HepG2 (cell line): Measurements from ENCODE around the gene ADD2. TPM values are rescaled to one million over a fixed set of nuclear protein-coding genes. Genes with fewer than 3 reads are reported as not detected.

Experiments used
- ATAC-seq: fragments of 200-7000 bp; cut with Tn5 transposase; 3 replicates; pipeline ENCODE4 v1.9.1; 2020; ENCODE audit warnings: mild to moderate bottlenecking, moderate library complexity
- BruUV-seq: library from RNA; stranded (reverse); fragments of 400-500 nt; replicated peaks from 2 replicates; lab custom pipeline; 2021; lab: Mats Ljungman, UMichigan
- CTCF ChIA-PET: fragments of 300-600 bp; formaldehyde crosslinking; extraction: SDS; loops from one replicate; lab custom pipeline; 2021; ENCODE audit warnings: low total read pairs, inconsistent platforms, low intra/inter-chr PET ratio; lab: Yijun Ruan, JAX
- POLR2A ChIA-PET: fragments of 350-600 bp; sonication (Branson Sonifier 250); formaldehyde crosslinking; loops from one replicate; lab custom pipeline; 2020; ENCODE audit warnings: antibody characterized with exemption, inconsistent platforms; lab: Yijun Ruan, JAX
- DNase-seq: peaks from one replicate; pipeline ENCODE4 v3.0.0-alpha.2; 2015; ENCODE audit warnings: low spot score
- FAIRE-seq: peaks from 3 replicates; lab custom pipeline; 2011; peaks lifted over from hg19 to GRCh38; lab: Jason Lieb, UNC
- H2AFZ ChIP-seq: one replicate; pipeline ENCODE4 v1.6.1; 2011; ENCODE audit warnings: low read length, inconsistent platforms
- H3K27ac ChIP-seq: fragments of 300-600 bp; 3 replicates; pipeline ENCODE4 v1.8.0; 2011; ENCODE audit warnings: mixed run types, mild to moderate bottlenecking, mixed read lengths, low read length, inconsistent platforms; ENCODE audit not compliant: insufficient read depth; ENCODE audit errors: extremely low read length
- H3K27me3 ChIP-seq, 2 experiments: fragments of 200-600 bp in 1 of 2; 2 replicates in 1 of 2; 3 replicates in 1 of 2; pipeline versions ENCODE4 v1.6.0 to v1.8.0; 2011; ENCODE audit warnings: low read length in 2 of 2, mild to moderate bottlenecking in 2 of 2, moderate library complexity in 2 of 2, inconsistent platforms in 1 of 2; ENCODE audit not compliant: insufficient read depth in 2 of 2, control insufficient read depth in 1 of 2
- H3K36me3 ChIP-seq, 2 experiments: fragments of 200-600 bp in 1 of 2; replicated peaks in 1 of 2; 2 replicates in 1 of 2; 3 replicates in 1 of 2; pipeline versions ENCODE4 v1.5.1 to v1.8.0; 2011; ENCODE audit warnings: low read length in 2 of 2, inconsistent platforms in 1 of 2; ENCODE audit not compliant: insufficient read depth in 2 of 2, control insufficient read depth in 1 of 2
- H3K4me1 ChIP-seq: 2 replicates; pipeline ENCODE4 v1.5.1; 2012; ENCODE audit warnings: low read length, inconsistent platforms; ENCODE audit not compliant: insufficient read depth
- H3K4me2 ChIP-seq: 2 replicates; pipeline ENCODE4 v1.6.0; 2011; ENCODE audit warnings: low read depth, low read length, inconsistent platforms
- H3K4me3 ChIP-seq, 3 experiments: fragments of 200-600 bp in 1 of 3; sonication (generic), shearing (Covaris generic) in 1 of 3; replicated peaks in 1 of 3; 2 replicates each; pipeline ENCODE4 v1.5.1; 2011 to 2016; ENCODE audit warnings: low read length in 3 of 3, inconsistent platforms in 2 of 3, low read depth in 2 of 3, mild to moderate bottlenecking in 2 of 3, control low read depth in 1 of 3, mixed read lengths in 1 of 3; ENCODE audit not compliant: insufficient read depth in 1 of 3
- H3K79me2 ChIP-seq: one replicate; pipeline ENCODE4 v1.6.1; 2011; ENCODE audit warnings: low read length, inconsistent platforms; ENCODE audit not compliant: insufficient read depth
- H3K9ac ChIP-seq: 2 replicates; pipeline ENCODE4 v1.6.0; 2011; ENCODE audit warnings: mild to moderate bottlenecking, low read depth, low read length, inconsistent platforms; ENCODE audit not compliant: insufficient read depth
- H3K9me3 ChIP-seq: 2 replicates; pipeline ENCODE4 v1.5.1; 2012; ENCODE audit warnings: mild to moderate bottlenecking, low read length
- H4K20me1 ChIP-seq: 2 replicates; pipeline ENCODE4 v1.6.0; 2011; ENCODE audit warnings: inconsistent platforms, mild to moderate bottlenecking, low read length, moderate library complexity; ENCODE audit not compliant: insufficient read depth
- GPN1 ChIP-seq: sonication (generic); formaldehyde crosslinking; IDR thresholded peaks from 2 replicates; pipeline ENCODE4 v1.5.1; 2020; ENCODE audit warnings: missing genetic modification reagents, borderline replicate concordance
- MBNL3 ChIP-seq: fragments of 250-450 bp; sonication (Bioruptor Pico); conservative IDR thresholded peaks from 2 replicates; pipeline ENCODE4 v1.8.0; 2022; ENCODE audit warnings: mild to moderate bottlenecking, inconsistent platforms
- PAF1 ChIP-seq: IDR thresholded peaks from 2 replicates; pipeline ENCODE4 v1.6.1; 2016; ENCODE audit warnings: missing genetic modification reagents, missing compliant biosample characterization
- PRPF4 ChIP-seq: fragments of 200-400 bp; formaldehyde crosslinking; IDR thresholded peaks from 2 replicates; pipeline ENCODE4 v1.6.1; 2016; ENCODE audit warnings: low read length, low read depth; ENCODE audit not compliant: poor library complexity, severe bottlenecking
- TGIF2 ChIP-seq: IDR thresholded peaks from 2 replicates; pipeline ENCODE4 v1.6.1; 2016; ENCODE audit warnings: control low read depth, missing compliant biosample characterization
- THAP7 ChIP-seq: sonication (generic); formaldehyde crosslinking; IDR thresholded peaks from 2 replicates; pipeline ENCODE4 v1.8.1; 2023; ENCODE audit warnings: mild to moderate bottlenecking, missing genetic modification reagents
- ZC3H4 ChIP-seq: sonication (generic); formaldehyde crosslinking; IDR thresholded peaks from 2 replicates; pipeline ENCODE4 v1.4.0; 2020; ENCODE audit warnings: missing genetic modification reagents, borderline replicate concordance
- ZNF121 ChIP-seq: sonication (generic); formaldehyde crosslinking; IDR thresholded peaks from 2 replicates; pipeline ENCODE4 v1.5.0; 2020; ENCODE audit warnings: mild to moderate bottlenecking, missing genetic modification reagents
- WGBS: methylation state at CpG from one replicate; pipeline ENCODE4 v1.1.6; 2017; ENCODE audit warnings: low lambda C conversion rate; 5-methylcytosine and 5-hydroxymethylcytosine counted together
- in situ Hi-C: cut with HindIII; loops from 2 replicates; pipeline ENCODE4 v1.10.0; 2017; ENCODE audit warnings: low pct_unique_long_range_greater_than_20kb; ENCODE audit not compliant: extremely low pct_ligation_motif_present
- intact Hi-C: fragments of 100-400 bp; cut with micrococcal nuclease; formaldehyde crosslinking; loops from one replicate; pipeline ENCODE4 v1.10.0; 2022; ENCODE audit not compliant: unreplicated experiment
- polyA plus RNA-seq, 8 experiments: library from polyadenylated mRNA; depleted of rRNA in 3 of 8; stranded (reverse) in 7 of 8; unstranded in 1 of 8; fragments of >200 nt; fragmentation: Illumina TruSeq in 4 of 8; extraction: Trizol in 4 of 8; gene quantifications; 2 replicates each; pipeline versions ENCODE4 v1.2.1 to v1.2.3, GENCODE V29; 2011 to 2016; ENCODE audit warnings: low read depth in 4 of 8, missing spikeins in 1 of 8, mixed read lengths in 1 of 8; ENCODE audit not compliant: insufficient read depth in 1 of 8
- total RNA-seq, 5 experiments: library from RNA; depleted of rRNA; stranded (reverse); fragments of >200 nt; fragmentation: Illumina TruSeq; extraction: Trizol; gene quantifications; 2 replicates each; pipeline ENCODE4 v1.2.3, GENCODE V29; 2016; ENCODE audit warnings: low read depth in 1 of 5
- TF ChIP-seq, protein P1 (sequence below): sonication (generic); formaldehyde crosslinking; IDR thresholded peaks from 2 replicates; pipeline ENCODE4 v1.5.1; 2020; ENCODE audit warnings: mild to moderate bottlenecking, missing genetic modification reagents, moderate library complexity

The ADD2 gene
- total and polyA plus RNA-seq, 2 of the 13 experiments (the other 11 are each of a cell fraction or from before 2014, with no cell fraction given): 0.05 to 0.13 TPM

DNA sequence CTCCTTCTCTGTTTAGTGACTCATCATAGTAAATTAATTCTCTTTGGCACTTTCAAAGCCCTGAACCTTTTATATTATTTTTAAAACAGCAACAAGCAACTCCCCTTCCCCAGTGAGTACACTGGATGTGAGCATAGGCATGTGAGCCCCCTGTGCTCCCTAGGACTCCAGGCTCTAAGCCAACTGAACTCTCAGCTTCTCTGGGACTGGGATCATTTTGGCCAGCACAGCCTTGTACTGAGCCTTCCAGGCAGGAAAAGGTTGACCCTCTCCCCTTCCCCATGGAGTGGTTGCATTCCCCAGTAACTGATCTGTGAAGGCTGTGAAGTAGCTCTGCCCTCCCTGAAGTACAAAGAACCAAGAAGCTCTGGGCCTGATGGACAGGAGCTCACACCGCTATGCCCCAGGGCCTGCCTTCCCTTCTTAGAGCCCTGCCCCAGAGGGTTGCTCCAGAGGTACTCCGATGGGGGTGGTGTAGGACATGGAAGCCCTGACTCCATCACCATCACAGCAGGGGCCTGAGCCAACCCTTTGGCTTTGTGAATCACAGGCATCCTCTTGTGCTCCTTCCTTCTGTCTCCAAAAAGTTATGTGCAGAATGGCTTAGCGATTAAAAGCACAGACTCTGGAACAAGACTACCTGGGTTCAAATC is 57.8 kb downstream of the ADD2 start:
- H3K27me3 ChIP-seq: peaks cover 7 to 31% of the 10 kb centered on the region in 2 experiments; a peak in 3 of 5 replicates
- peaks cover 9% of the 10 kb centered on the region; the same call in 1 of the 2 replicates for H3K4me1 ChIP-seq
- no peak for FAIRE-seq
- TF ChIP-seq, protein P1, sequence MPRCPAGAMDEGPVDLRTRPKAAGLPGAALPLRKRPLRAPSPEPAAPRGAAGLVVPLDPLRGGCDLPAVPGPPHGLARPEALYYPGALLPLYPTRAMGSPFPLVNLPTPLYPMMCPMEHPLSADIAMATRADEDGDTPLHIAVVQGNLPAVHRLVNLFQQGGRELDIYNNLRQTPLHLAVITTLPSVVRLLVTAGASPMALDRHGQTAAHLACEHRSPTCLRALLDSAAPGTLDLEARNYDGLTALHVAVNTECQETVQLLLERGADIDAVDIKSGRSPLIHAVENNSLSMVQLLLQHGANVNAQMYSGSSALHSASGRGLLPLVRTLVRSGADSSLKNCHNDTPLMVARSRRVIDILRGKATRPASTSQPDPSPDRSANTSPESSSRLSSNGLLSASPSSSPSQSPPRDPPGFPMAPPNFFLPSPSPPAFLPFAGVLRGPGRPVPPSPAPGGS (CRISPR knock-in tag): no peak
- TF ChIP-seq ZNF121: no peak
- TF ChIP-seq PAF1 (CRISPR knock-in tag): no peak
- no peak for TF ChIP-seq ZC3H4
- no peak for TF ChIP-seq GPN1
- TF ChIP-seq THAP7 (CRISPR knock-in tag): no peak
- no peak for TF ChIP-seq MBNL3 (CRISPR knock-in tag)
- TF ChIP-seq TGIF2 (CRISPR knock-in tag): no peak
- TF ChIP-seq PRPF4: no peak
- no peak overlapping the region for H3K4me3 ChIP-seq
- no peaks in the 10 kb centered on the region for H3K36me3 ChIP-seq
- 59% methylated on average over 3 of the region's 3 CpGs for WGBS
- DNase-seq: no peak
- no peak overlapping the region for H2AFZ ChIP-seq
- intact Hi-C loops: no loop called here
- ATAC-seq: no peak
- H3K9ac ChIP-seq: no peak overlapping the region
- no peaks in the 10 kb centered on the region for H4K20me1 ChIP-seq
- in situ Hi-C loops: no loop called here
- no peaks in the 10 kb centered on the region for H3K79me2 ChIP-seq
- no peak overlapping the region for H3K27ac ChIP-seq
- ChIA-PET POLR2A (no interaction called here), CTCF (no interaction called here)
- no peaks in the 10 kb centered on the region for H3K9me3 ChIP-seq
- BruUV-seq: no TSS peak
- H3K4me2 ChIP-seq: no peak overlapping the region
